Breast epithelium (tissue), 3 donors: ENCODE results near the gene AHNAK2.

ENCODE experiments used
- POLR2A ChIP-seq: fragments of 450-650 bp; IDR thresholded peaks from one replicate; pipeline ENCODE4 v1.6.1; 2016; ENCODE audit warnings: antibody characterized with exemption, mild to moderate bottlenecking, moderate library complexity
- TF ChIP-seq, protein P1 (sequence below), 3 donors: fragments of 450-650 bp; IDR thresholded peaks; one replicate each; pipeline ENCODE4 v1.5.1; 2016 to 2017; ENCODE audit warnings: antibody characterized with exemption in 3 of 3, mild to moderate bottlenecking in 3 of 3, moderate library complexity in 3 of 3

DNA sequence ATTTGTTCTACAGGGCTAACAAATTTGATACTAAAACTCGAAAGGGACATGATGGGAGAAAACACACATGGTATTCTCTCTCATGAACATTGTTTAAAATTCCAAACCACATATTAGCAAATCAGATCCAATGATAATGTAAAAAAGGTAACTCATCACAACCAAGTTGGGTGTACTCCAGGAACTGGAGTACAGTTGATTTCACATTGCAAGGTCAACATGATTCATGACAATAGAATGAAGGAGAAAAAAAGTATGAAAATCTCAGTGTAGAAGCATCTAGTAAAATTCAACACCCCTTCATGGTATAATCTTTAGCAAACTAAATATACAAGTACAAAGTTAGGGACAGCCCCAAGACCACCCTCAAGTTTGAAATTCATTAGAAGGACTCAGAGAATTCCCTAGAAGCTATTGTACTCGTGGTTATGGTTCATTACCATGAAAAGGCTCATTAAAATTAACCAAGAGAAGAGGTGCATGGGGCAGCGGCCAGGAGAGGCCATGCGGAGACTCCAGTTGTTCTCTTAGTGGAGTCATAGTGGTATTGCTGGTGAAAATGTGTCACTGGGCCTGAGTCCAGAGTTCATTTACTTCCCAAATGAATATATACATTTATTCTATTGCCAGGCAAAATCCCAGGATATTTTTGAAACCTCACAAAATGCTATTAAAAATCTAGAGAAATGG is 45.8 kb upstream of the AHNAK2 start:
- TF ChIP-seq, protein P1, sequence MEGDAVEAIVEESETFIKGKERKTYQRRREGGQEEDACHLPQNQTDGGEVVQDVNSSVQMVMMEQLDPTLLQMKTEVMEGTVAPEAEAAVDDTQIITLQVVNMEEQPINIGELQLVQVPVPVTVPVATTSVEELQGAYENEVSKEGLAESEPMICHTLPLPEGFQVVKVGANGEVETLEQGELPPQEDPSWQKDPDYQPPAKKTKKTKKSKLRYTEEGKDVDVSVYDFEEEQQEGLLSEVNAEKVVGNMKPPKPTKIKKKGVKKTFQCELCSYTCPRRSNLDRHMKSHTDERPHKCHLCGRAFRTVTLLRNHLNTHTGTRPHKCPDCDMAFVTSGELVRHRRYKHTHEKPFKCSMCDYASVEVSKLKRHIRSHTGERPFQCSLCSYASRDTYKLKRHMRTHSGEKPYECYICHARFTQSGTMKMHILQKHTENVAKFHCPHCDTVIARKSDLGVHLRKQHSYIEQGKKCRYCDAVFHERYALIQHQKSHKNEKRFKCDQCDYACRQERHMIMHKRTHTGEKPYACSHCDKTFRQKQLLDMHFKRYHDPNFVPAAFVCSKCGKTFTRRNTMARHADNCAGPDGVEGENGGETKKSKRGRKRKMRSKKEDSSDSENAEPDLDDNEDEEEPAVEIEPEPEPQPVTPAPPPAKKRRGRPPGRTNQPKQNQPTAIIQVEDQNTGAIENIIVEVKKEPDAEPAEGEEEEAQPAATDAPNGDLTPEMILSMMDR (IDR thresholded peaks at IDR 0.05): no peak
- no peak for TF ChIP-seq POLR2A
